Measurements from ENCODE around the gene PSG5. TPM values are rescaled to one million over a fixed set of nuclear protein-coding genes. Genes with fewer than 3 reads are reported as not detected.
"Not testable (repeated sequence)": the region's sequence is repeated elsewhere in the genome, so short reads cannot be mapped to it uniquely, and the experiment has no call there.

PSG5 gene
- total RNA-seq (under 1 TPM in 1 of 2 donors, not detected in 1; 0.30 TPM), total RNA-seq (0 reads per million in 2 donors)

GRCh38 chr19:43186311-43186935 lies at the start of gene PSG5:
Gene PSG5, minus strand, starts transcription at chr19:43186536. Its CDS starts 131 bp downstream, at chr19:43186405.
- DNase-seq; H3K9me3 ChIP-seq (ENCODE audit: control insufficient read depth, low read length, poor library complexity, severe bottlenecking); ATAC-seq; H3K27ac Mint-ChIP-seq; H3K4me1 Mint-ChIP-seq; H3K36me3 Mint-ChIP-seq (ENCODE audit: low read depth); H3K4me3 Mint-ChIP-seq: not testable (repeated sequence)
- peaks cover 46% of the 10 kb centered on the region for H3K27me3 Mint-ChIP-seq

DNA sequence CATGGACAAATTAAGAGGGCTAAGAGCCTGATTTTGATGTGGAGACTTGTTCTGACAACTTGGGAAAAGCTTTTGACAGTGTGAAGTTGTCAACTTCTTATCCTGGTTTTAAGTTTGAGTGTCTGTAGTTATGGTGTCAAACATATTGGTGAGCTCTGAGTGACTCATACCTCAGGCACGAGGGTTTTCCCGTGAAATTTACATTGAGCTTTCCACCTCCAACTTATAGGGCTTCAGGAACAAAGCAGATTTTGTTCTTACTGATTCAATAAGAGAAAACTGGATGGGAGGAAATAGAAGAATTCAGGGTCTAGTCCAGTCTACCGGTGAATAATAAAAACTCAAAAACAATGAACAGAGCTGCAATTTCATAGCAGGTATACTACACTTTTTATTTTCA lies 49.4 kb upstream of the PSG5 start:
- H3K9me3 ChIP-seq (ENCODE audit: control insufficient read depth, low read length, poor library complexity, severe bottlenecking); DNase-seq; H3K36me3 Mint-ChIP-seq (ENCODE audit: low read depth); H3K4me1 Mint-ChIP-seq; H3K27me3 Mint-ChIP-seq; H3K4me3 Mint-ChIP-seq; H3K27ac Mint-ChIP-seq; ATAC-seq: not testable (repeated sequence)

- no peaks in the 10 kb centered on the region for H3K9me3 ChIP-seq (ENCODE audit: control insufficient read depth, low read length, poor library complexity, severe bottlenecking)
- DNase-seq (no peak), ATAC-seq (no peak)
- Mint-ChIP-seq H3K27ac (no peak overlapping the region), H3K27me3 (no peaks in the 10 kb centered on the region), H3K36me3 (ENCODE audit: low read depth) (no peaks in the 10 kb centered on the region), H3K4me1 (no peaks in the 10 kb centered on the region), H3K4me3 (no peak overlapping the region)
These were observed 43.0 kb upstream of the PSG5 start for GRCh38 chr19:43229315-43229714.

GRCh38 chr19:43228730-43229129 lies 42.4 kb upstream of the PSG5 start:
- H3K4me3 Mint-ChIP-seq; H3K9me3 ChIP-seq (ENCODE audit: control insufficient read depth, low read length, poor library complexity, severe bottlenecking); DNase-seq; H3K27me3 Mint-ChIP-seq; ATAC-seq; H3K27ac Mint-ChIP-seq; H3K36me3 Mint-ChIP-seq (ENCODE audit: low read depth); H3K4me1 Mint-ChIP-seq: not testable (repeated sequence)

DNA sequence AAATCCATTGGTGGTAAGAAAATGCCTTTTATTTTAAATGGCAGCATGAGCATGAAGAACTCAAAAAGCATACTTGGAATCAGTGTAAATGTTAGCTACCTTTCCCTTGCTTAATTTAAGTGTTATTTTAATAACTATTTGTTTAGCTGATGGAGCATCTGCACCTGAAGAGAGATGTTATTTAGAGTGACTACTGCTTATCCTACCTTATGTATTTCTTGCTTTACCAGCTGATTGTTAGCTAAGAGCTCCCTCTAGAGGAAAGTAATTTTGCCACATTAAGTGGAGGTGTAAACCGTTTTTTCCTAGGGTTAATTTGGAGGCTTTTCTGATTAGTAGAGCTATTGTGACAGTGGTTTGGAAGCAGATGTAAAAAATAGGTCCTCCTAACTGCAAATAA lies 40.6 kb upstream of the PSG5 start:
- H3K36me3 Mint-ChIP-seq (ENCODE audit: low read depth); H3K27me3 Mint-ChIP-seq; H3K27ac Mint-ChIP-seq; H3K4me1 Mint-ChIP-seq; H3K9me3 ChIP-seq (ENCODE audit: control insufficient read depth, low read length, poor library complexity, severe bottlenecking); H3K4me3 Mint-ChIP-seq; ATAC-seq; DNase-seq: not testable (repeated sequence)

DNA sequence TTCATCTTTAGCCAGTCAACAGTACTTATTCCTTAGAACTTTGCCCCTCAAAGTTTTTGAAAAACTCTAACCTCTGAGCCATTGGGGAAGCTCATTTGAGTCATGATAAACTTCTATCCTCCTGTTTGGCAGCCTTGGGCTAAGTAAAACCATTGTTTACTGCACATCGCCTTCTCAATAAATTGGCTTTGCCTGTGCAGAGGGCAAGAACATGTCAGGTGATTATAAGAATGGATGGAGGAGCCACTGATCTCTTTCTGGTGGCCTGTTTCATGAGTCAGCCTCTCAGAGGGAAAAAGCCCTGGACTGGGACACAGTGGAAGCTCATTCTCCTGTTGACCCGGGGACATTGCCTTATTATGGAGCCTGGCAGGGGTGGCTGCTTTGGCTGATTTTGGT lies 38.5 kb upstream of the PSG5 start:
- Mint-ChIP-seq H3K4me1 (no peaks in the 10 kb centered on the region), H3K4me3 (no peak overlapping the region), H3K36me3 (ENCODE audit: low read depth) (no peaks in the 10 kb centered on the region), H3K27ac (no peak overlapping the region), H3K27me3 (no peaks in the 10 kb centered on the region)
- H3K9me3 ChIP-seq (ENCODE audit: control insufficient read depth, low read length, poor library complexity, severe bottlenecking): no peaks in the 10 kb centered on the region
- ATAC-seq (no peak), DNase-seq (no peak)

GRCh38 chr19:43224201-43224854 lies 38.0 kb upstream of the PSG5 start:
- not testable (repeated sequence) for H3K9me3 ChIP-seq (ENCODE audit: control insufficient read depth, low read length, poor library complexity, severe bottlenecking); H3K4me1 Mint-ChIP-seq; H3K27me3 Mint-ChIP-seq; H3K36me3 Mint-ChIP-seq (ENCODE audit: low read depth); H3K4me3 Mint-ChIP-seq; ATAC-seq; DNase-seq; H3K27ac Mint-ChIP-seq

DNA sequence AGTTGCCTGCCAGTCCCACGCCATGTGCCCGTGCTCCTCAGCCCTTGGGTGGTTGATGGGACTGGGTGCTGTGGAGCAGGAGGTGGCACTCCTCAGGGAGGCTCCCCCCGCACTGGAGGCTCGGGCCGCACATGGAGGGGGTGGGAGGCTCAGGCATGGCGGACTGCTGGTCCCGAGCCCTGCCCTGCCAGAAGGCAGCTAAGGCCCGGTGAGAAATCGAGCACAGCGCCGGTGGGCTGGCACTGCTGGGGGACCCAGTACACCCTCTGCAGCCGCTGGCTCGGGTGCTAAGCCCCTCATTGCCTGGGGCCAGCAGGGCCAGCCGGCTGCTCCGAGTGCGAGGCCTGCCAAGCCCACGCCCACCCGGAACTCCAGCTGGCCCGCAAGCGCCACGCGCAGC lies 35.6 kb upstream of the PSG5 start:
- not testable (repeated sequence) for DNase-seq; ATAC-seq; H3K27me3 Mint-ChIP-seq; H3K36me3 Mint-ChIP-seq (ENCODE audit: low read depth); H3K4me1 Mint-ChIP-seq; H3K4me3 Mint-ChIP-seq; H3K9me3 ChIP-seq (ENCODE audit: control insufficient read depth, low read length, poor library complexity, severe bottlenecking); H3K27ac Mint-ChIP-seq

DNA sequence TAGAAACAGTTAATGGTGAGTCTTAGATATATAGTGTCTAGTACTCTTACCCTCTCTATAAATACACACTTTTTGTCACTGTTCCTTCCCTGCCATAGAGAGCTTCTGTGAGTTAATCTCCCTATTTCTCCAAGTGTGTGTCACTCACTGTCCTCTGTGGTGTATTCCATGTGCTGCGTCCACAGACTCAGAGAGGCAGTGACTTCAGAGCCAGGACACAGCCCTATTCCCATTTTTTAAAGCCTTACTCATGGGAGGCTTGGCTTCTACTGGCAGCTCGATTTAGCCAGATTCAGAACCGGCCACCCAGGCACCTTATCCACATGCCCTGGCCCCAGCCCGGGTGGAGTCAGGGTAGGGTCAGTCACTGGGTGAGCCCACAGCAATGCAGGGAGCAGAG lies 32.8 kb upstream of the PSG5 start:
- not testable (repeated sequence) for H3K36me3 Mint-ChIP-seq (ENCODE audit: low read depth); DNase-seq; ATAC-seq; H3K27me3 Mint-ChIP-seq; H3K4me3 Mint-ChIP-seq; H3K4me1 Mint-ChIP-seq; H3K27ac Mint-ChIP-seq; H3K9me3 ChIP-seq (ENCODE audit: control insufficient read depth, low read length, poor library complexity, severe bottlenecking)

DNA sequence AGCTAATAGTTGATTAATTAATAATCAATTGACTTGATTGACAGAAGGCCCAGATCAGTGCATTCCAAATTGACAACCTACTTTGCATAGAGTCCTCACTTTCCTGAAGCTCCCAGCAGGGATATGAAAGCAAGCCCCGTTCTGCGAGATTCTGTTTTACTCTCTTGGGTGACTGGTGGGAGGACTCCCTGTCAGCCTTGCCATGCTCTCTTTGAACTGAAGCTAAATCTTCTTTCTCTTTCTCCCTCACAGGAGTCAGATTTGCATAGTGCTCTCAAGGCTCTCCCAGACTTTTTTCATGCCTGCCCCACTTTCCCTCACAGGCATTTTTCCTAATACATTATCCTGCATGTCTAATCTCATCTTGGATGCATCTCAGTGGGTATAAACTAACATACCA lies 29.5 kb upstream of the PSG5 start:
- not testable (repeated sequence) for H3K36me3 Mint-ChIP-seq (ENCODE audit: low read depth); DNase-seq; H3K4me3 Mint-ChIP-seq; ATAC-seq; H3K9me3 ChIP-seq (ENCODE audit: control insufficient read depth, low read length, poor library complexity, severe bottlenecking); H3K27me3 Mint-ChIP-seq; H3K27ac Mint-ChIP-seq; H3K4me1 Mint-ChIP-seq

- H3K9me3 ChIP-seq (ENCODE audit: control insufficient read depth, low read length, poor library complexity, severe bottlenecking): no peaks in the 10 kb centered on the region
- no peak overlapping the region for H3K27ac Mint-ChIP-seq
- no peak overlapping the region for H3K4me3 Mint-ChIP-seq
- peaks cover 45% of the 10 kb centered on the region for H3K27me3 Mint-ChIP-seq
- DNase-seq: no peak
- no peaks in the 10 kb centered on the region for H3K4me1 Mint-ChIP-seq
- ATAC-seq: no peak
- H3K36me3 Mint-ChIP-seq (ENCODE audit: low read depth): no peaks in the 10 kb centered on the region
These were observed 21.7 kb upstream of the PSG5 start for GRCh38 chr19:43207991-43208390.

- H3K4me3 Mint-ChIP-seq; ATAC-seq; H3K27ac Mint-ChIP-seq; H3K4me1 Mint-ChIP-seq; DNase-seq; H3K9me3 ChIP-seq (ENCODE audit: control insufficient read depth, low read length, poor library complexity, severe bottlenecking); H3K36me3 Mint-ChIP-seq (ENCODE audit: low read depth): not testable (repeated sequence)
- peaks cover 41% of the 10 kb centered on the region for H3K27me3 Mint-ChIP-seq
These were observed 20.8 kb upstream of the PSG5 start for GRCh38 chr19:43207174-43207573.

DNA sequence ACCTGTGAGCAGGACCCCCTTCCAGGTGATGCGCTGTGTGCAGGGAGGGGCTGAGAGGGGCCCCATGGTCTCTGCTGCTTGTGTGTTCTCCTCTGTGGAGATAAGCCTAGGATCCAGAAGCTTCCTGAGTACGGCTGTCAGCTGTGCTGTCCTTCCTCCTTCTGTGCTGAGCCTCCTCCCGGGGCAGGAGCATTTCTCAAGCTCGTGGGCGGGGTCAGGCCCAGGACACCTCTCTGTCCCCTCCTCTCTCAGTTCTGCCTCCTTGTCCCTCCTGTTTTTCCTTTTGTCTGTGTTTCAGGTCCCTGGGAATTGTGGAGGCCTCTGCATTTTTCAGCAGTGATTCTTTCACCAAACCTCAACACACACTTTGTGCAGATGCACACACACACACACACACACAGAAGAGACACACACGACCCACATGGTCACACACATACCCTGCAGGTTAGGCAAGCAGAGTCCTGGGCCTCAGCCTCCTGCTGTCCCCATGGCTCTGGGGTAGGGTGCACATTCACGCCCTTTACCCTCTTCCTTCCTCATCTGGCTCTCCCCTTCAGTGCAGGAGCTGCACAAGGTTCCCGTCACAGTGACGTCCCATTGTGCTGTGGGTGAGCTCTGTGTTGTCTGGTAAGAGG lies 19.3 kb upstream of the PSG5 start, which contains the start of gene PSG4:
PSG4 (minus strand) TSS at position 168 of the 635 bp plus-strand sequence; CDS start at position 66, 102 bp downstream.
- not testable (repeated sequence) for ATAC-seq; DNase-seq; H3K9me3 ChIP-seq (ENCODE audit: control insufficient read depth, low read length, poor library complexity, severe bottlenecking); H3K4me1 Mint-ChIP-seq; H3K4me3 Mint-ChIP-seq; H3K36me3 Mint-ChIP-seq (ENCODE audit: low read depth); H3K27ac Mint-ChIP-seq
- peaks cover 35% of the 10 kb centered on the region for H3K27me3 Mint-ChIP-seq
